ENCODE data around the gene SASH1. TPM values are rescaled to one million over a fixed set of nuclear protein-coding genes. Genes with fewer than 3 reads are reported as not detected.

Gene SASH1
- total and polyA plus RNA-seq, 2 donors (not counting 3 experiments of a cell fraction or from before 2014, with no cell fraction given), result 18.5 to 103 TPM

DNA sequence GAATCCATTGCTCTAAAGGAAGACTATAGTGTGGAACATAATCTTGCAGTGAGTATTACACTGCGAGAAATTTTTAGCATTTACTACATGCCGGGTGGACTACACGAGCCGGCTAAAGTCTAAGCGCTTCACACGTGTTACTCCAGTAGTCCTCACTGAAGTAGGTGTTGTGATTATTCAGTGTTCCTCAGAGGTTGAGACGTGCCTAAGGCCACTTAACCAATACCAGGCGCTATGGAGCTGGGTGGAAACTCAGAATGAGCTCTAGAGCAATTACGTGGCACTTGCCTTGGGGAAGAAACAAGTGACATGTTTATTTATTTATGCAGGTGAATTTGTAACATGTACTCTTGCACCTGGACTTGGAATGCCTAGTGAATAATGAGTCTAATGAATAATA lies 46.4 kb downstream of the SASH1 start:
- dilution Hi-C loops (cut with MboI; ENCODE audit: extremely low pct_ligation_motif_present, low sequenced_read_pairs) (no loop called here), intact Hi-C loops (cut with micrococcal nuclease) (no loop called here)
- Histone ChIP-seq H3K9ac (replicated peaks; ENCODE audit: extremely low read depth, insufficient read depth, low read length) (no peak overlapping the region), H3K4me3 (replicated peaks in 1 of 3; ENCODE audit: insufficient read depth in 1 of 3, low read depth in 1 of 3, low read length in 3 of 3) (no peak overlapping the region), H4K20me1 (replicated peaks; ENCODE audit: control insufficient read depth, extremely low read depth, insufficient read depth, low read length) (no peaks in the 10 kb centered on the region), H2AFZ (ENCODE audit: low read depth, low read length) (no peak overlapping the region), H3K9me1 (replicated peaks; ENCODE audit: control insufficient read depth, extremely low read depth, insufficient read depth, low read length) (no peaks in the 10 kb centered on the region), H3K4me1 (ENCODE audit: control insufficient read depth, extremely low read depth, insufficient read depth, low read length) (no peaks in the 10 kb centered on the region), H3K27ac (ENCODE audit: insufficient read depth, low read depth, low read length) (no peak overlapping the region), H3K4me2 (ENCODE audit: insufficient read depth, low read length) (no peak overlapping the region), H3K27me3 (ENCODE audit: control insufficient read depth in 2 of 2, insufficient read depth in 2 of 2, low read length in 2 of 2) (no peaks in the 10 kb centered on the region), H3K36me3 (ENCODE audit: control insufficient read depth in 2 of 2, extremely low read depth in 1 of 2, insufficient read depth in 2 of 2, low read length in 2 of 2) (peaks cover 2 to 7% of the 10 kb centered on the region in 2 experiments), H3K9me3 (replicated peaks; ENCODE audit: control insufficient read depth, insufficient read depth, low read length) (no peaks in the 10 kb centered on the region), H3K79me2 (ENCODE audit: control insufficient read depth, insufficient read depth, low read length) (peaks cover 81% of the 10 kb centered on the region)
- CTCF ChIA-PET, result interaction anchor here (1.3 kb wide), 2 partner anchors 13 to 18 kb away, joined by 3 to 4 read pairs; no protein-coding TSS in a partner anchor
- POLR2A ChIA-PET, result interaction anchor here (0.9 kb wide), 1 partner anchor 10 kb away, joined by 3 read pairs; no protein-coding TSS in a partner anchor
- FAIRE-seq, result no peak
- BruUV-seq (replicated peaks), result no TSS peak
- no peak for DNase-seq (ENCODE audit: low read depth, low spot score)
- TF ChIP-seq FOS (IDR thresholded peaks at IDR 0.05; ENCODE audit: borderline replicate concordance, insufficient read depth, low read length), result no peak
- no peak for TF ChIP-seq GATA2 (IDR thresholded peaks at IDR 0.05; ENCODE audit: insufficient read depth, insufficient read length, low read depth, low read length)
- TF ChIP-seq POLR2AphosphoS5 (IDR thresholded peaks at IDR 0.05; ENCODE audit: insufficient read depth, low read depth, low read length), result no peak
- no peak for TF ChIP-seq EZH2 (IDR thresholded peaks at IDR 0.05; ENCODE audit: borderline replicate concordance, low read depth, low read length, severe bottlenecking)
- TF ChIP-seq MYC (IDR thresholded peaks at IDR 0.05; ENCODE audit: low read depth, low read length), result no peak
- TF ChIP-seq, protein P1, sequence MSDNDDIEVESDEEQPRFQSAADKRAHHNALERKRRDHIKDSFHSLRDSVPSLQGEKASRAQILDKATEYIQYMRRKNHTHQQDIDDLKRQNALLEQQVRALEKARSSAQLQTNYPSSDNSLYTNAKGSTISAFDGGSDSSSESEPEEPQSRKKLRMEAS (IDR thresholded peaks at IDR 0.05; ENCODE audit: insufficient read depth, insufficient read length), result no peak
- TF ChIP-seq JUN (IDR thresholded peaks at IDR 0.05; ENCODE audit: borderline replicate concordance, insufficient read depth, insufficient read length, low read depth), result no peak
- no peak for TF ChIP-seq POLR2A (IDR thresholded peaks at IDR 0.05; ENCODE audit: low read depth, low read length)
- TF ChIP-seq, protein P2, sequence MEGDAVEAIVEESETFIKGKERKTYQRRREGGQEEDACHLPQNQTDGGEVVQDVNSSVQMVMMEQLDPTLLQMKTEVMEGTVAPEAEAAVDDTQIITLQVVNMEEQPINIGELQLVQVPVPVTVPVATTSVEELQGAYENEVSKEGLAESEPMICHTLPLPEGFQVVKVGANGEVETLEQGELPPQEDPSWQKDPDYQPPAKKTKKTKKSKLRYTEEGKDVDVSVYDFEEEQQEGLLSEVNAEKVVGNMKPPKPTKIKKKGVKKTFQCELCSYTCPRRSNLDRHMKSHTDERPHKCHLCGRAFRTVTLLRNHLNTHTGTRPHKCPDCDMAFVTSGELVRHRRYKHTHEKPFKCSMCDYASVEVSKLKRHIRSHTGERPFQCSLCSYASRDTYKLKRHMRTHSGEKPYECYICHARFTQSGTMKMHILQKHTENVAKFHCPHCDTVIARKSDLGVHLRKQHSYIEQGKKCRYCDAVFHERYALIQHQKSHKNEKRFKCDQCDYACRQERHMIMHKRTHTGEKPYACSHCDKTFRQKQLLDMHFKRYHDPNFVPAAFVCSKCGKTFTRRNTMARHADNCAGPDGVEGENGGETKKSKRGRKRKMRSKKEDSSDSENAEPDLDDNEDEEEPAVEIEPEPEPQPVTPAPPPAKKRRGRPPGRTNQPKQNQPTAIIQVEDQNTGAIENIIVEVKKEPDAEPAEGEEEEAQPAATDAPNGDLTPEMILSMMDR (IDR thresholded peaks at IDR 0.05; ENCODE audit: extremely low read depth in 1 of 2, insufficient read depth in 1 of 2, low read depth in 1 of 2, low read length in 2 of 2), result no peak

All from endothelial cell of umbilical vein (primary cell).